D721Med (cell line): ENCODE data around the gene FAM107B.
"Not testable (repeated sequence)": the region's sequence is repeated elsewhere in the genome, so short reads cannot be mapped to it uniquely, and the experiment has no call there.

ENCODE experiments used
- DNase-seq: peaks from one replicate; pipeline ENCODE4 v3.0.0; 2011; ENCODE audit warnings: low spot score; ENCODE audit not compliant: insufficient read length
- FAIRE-seq: peaks from 2 replicates; lab custom pipeline; 2011; peaks lifted over from hg19 to GRCh38; lab: Jason Lieb, UNC
- TF ChIP-seq, protein P1 (sequence below): IDR thresholded peaks from 2 replicates; pipeline ENCODE4 v1.5.1; 2012; ENCODE audit warnings: mild to moderate bottlenecking, control low read depth; ENCODE audit not compliant: insufficient read depth; ENCODE audit errors: missing control alignments

Gene FAM107B

GRCh38 chr10:14697281-14697680, 77.4 kb downstream of the FAM107B start:
- DNase-seq (no peak), FAIRE-seq (no peak)
- TF ChIP-seq, protein P1, sequence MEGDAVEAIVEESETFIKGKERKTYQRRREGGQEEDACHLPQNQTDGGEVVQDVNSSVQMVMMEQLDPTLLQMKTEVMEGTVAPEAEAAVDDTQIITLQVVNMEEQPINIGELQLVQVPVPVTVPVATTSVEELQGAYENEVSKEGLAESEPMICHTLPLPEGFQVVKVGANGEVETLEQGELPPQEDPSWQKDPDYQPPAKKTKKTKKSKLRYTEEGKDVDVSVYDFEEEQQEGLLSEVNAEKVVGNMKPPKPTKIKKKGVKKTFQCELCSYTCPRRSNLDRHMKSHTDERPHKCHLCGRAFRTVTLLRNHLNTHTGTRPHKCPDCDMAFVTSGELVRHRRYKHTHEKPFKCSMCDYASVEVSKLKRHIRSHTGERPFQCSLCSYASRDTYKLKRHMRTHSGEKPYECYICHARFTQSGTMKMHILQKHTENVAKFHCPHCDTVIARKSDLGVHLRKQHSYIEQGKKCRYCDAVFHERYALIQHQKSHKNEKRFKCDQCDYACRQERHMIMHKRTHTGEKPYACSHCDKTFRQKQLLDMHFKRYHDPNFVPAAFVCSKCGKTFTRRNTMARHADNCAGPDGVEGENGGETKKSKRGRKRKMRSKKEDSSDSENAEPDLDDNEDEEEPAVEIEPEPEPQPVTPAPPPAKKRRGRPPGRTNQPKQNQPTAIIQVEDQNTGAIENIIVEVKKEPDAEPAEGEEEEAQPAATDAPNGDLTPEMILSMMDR = no peak

DNA sequence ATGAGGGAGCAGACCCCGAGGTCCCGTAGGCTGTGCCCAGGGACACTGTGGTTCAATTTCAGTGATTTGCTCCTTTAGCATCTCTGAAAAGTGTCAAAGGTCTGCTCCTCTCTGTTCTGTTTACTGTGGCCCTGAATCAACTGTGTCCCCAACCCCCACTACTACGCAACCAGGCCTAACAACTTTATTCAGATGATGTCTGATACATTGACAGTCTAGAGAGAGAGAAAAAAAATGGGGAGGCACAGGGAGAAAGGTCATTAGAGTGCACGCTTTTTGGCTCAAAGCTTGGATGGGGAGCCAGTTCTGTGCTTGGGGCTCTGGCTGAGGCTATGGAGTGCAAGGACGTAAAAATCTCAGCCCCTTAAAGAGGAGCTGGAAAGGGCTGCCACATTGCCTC, 77.9 kb downstream of the FAM107B start:
- FAIRE-seq = no peak
- DNase-seq = no peak
- TF ChIP-seq, protein P1 = no peak

DNA sequence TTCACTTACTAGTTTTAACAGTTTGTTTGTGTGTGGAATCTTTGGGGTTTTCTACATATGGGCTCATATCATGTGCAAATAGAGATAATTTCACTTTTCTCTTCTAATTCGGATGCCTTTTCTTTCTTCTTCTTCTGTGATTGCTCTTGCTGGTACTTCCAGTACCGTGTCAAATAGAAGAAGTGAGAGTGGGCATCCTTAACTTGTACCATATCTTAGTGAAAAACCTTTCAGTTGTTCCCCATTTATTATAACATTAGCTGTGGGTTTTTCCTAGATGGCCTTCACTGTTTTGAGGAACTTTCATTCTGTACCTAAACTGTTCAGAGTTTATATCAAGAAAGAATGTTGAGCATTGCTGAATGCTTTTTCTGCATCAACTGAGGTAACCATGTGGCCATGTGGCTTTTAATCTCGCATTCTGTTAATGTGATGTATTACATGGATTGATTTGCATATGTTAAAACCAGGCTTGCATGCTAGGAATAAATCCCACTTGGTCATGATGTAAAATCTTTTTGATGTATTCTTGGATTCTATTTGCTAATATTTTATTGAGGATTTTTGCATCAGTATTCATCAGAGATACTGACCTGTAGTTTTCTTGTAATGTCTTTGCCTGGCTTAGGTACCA, 78.7 kb downstream of the FAM107B start:
- TF ChIP-seq, protein P1 = no peak
- FAIRE-seq = no peak
- no peak for DNase-seq

DNA sequence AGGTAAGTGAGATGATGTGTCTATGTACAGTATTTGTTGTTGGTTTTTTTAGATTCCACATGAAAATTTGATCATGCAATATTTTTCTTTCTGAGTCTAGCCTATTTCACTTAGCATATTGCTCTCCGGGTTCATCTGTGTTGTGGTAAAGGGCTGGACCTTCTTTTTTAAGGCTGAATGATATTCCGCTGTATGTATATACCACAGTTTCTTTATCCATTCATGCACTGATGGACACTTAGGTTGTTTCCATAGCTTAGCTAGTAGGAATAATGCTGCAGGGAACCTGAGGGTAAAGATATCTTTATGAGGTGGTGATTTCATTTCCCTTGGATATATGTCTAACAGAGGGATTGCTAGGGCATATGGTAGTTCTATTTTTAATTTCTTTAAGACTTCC, 80.8 kb downstream of the FAM107B start:
- no peak for FAIRE-seq
- TF ChIP-seq, protein P1 = no peak

GRCh38 chr10:14692344-14693076, 82.2 kb downstream of the FAM107B start:
- no peak for DNase-seq
- no peak for FAIRE-seq
- TF ChIP-seq, protein P1 = no peak

More for the DNA sequence above, 80.8 kb downstream of the FAM107B start:
- DNase-seq = no peak

- TF ChIP-seq, protein P1 = no peak
- DNase-seq (no peak), FAIRE-seq (no peak)
Observed at GRCh38 chr10:14691359-14691758, 83.3 kb downstream of the FAM107B start.

GRCh38 chr10:14688606-14689005, 86.1 kb downstream of the FAM107B start:
- DNase-seq = no peak
- TF ChIP-seq, protein P1 = no peak
- FAIRE-seq = no peak

- not testable (repeated sequence) for FAIRE-seq, DNase-seq
Observed at GRCh38 chr10:14688189-14688588, 86.5 kb downstream of the FAM107B start.
